GM04503 (cell line): ENCODE data around the gene FMNL2.
"Not testable (repeated sequence)": the region's sequence is repeated elsewhere in the genome, so short reads cannot be mapped to it uniquely, and the experiment has no call there.

Source experiments
- DNase-seq: peaks from one replicate; pipeline ENCODE4 v3.0.0-alpha.2; 2012; ENCODE audit warnings: low read depth

Gene FMNL2

DNA sequence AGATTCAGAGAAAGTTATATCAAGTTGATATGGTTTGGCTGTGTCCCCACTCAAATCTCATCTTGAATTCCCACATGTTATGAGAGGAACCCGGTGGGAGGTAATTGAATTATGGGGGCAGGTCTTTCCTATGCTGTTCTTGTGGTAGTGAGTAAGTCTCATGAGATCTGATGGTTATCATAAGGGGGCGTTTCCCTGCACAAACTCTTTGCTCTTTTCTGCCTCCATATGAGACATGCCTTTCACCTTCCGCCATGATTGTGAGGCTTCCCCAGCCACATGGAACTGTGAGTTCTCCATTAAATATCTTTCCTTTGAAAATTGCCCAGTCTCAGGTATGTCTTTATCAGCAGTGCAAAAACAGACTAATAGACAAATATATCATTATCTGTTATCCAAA, 187.5 kb downstream of the FMNL2 start:
- DNase-seq: not testable (repeated sequence)

DNA sequence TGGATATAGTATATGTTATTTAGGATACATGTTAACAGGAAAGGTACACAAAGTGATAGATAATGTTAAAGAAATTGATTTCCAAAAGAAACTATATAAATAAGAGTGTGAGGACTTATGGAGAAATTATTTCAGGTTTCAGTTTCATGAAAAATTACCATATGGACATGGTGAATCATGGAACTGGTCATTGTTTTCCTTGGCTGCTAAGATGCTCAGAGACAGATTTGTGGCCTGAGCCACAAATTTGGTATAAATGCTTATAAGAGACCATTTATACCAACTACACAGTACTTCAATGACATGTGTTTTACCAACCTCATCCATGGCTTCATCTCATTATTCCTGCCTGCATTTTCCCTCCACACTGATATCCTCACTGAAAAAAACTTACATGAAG, 188.1 kb downstream of the FMNL2 start:
- DNase-seq: no peak

DNA sequence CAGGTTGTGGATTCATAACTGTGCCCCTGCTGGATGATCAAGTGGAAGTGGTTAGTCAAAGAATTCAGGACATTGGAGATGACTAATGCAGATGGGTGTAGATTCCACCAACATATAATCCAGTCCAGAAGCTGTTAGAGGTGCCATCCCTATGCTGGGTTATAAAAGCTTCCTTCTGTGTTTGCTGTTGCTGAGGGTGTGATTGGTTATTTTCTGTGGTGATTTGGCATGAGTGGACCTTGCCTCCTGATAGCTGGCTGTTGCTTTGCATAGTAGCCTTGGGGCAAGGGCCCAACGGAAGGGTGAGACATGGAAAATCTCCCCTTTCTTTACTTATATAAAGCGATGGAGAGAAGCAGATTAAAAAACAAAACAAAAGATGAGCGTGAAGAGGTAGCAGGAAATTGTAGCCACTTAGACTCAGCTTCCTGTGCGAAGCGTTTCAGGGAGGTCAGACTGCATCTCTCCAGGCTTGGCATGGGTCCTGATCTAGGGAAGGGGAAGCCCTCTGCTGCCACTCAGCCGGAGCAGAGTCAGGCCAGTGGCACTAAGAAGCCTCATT, 190.4 kb downstream of the FMNL2 start:
- no peak for DNase-seq

DNA sequence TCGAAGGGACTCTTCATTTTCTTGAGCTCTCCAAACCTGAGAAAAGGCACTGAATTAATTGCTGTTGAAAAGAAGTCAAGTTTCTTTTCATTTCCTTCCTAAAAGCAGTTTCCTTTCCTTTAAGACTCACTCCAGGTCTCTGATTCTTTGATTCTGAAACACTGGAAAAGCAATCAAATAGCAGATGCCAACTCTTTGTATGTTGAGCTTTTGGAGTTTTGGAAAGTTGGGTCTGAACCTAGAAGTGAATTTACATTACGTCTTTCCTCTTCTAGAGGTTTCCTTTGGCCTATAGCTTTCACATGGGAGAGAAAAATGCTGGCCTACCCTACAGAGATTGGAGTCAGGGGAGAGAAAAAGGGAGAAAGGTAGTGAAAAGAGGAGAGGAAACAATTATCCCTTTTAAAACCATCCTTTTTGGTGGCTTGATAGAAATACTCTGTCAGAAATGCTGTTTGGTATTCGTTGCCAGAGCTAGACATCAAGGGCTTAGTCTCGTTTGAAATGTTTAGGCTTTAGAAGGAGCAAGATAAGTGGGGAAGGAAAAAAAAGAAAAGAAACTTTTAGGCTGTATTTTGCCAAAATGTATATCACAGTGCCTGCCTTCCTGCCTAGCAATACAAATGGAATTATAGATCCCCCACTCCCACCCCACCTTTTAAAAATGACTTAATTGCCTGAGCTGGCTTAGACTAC, 194.6 kb downstream of the FMNL2 start:
- DNase-seq: no peak

DNA sequence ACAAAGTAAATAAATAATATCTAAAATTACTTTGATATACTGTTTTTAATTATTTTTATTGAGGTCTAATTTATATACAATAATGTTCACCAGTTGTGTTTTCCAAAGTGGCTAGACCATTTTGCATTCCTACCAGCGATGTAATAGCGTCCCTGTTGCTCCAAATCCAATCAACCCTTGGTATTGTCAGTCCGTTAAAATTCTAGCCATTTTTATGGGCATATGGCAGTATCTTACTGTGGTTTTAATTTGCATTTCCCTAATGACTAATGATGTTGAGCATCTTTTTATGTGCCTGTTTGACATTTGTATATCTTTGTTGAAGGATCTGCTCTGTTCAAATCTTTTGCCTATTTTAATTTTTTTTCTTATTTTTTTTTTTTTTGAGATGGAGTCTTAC, 197.3 kb downstream of the FMNL2 start:
- DNase-seq: no peak

DNA sequence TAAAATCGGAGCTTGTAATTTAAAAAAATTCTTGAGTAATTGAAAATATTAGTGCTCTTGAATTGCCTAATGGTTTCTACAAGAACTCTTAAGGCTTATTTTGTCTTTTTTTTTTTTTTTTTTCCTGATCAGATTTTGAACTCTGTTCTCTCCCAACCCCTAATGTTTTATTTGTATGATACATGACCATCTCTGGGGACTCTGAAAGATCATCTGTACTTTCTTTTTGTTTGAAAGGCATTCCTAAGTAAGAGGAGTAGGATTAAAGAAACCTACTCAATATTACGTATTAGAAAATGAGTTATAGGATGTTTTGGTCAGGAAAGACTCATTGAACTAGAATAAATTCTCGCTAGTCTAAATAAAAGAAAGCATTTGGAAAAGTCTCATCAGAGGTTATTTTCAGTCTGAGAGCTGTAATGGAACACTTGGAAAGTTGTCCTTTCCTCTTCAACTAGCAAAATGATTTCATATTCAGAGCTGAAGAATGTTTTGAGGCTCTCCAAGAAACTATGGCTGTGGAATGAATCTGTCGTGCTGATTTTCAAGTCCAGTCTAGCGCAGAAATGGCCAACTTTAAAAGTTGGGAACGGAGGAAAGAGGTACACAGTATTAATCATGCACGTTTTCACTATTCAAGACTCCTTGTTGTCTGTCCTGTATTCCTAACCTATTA, 199.6 kb downstream of the FMNL2 start:
- no peak for DNase-seq

DNA sequence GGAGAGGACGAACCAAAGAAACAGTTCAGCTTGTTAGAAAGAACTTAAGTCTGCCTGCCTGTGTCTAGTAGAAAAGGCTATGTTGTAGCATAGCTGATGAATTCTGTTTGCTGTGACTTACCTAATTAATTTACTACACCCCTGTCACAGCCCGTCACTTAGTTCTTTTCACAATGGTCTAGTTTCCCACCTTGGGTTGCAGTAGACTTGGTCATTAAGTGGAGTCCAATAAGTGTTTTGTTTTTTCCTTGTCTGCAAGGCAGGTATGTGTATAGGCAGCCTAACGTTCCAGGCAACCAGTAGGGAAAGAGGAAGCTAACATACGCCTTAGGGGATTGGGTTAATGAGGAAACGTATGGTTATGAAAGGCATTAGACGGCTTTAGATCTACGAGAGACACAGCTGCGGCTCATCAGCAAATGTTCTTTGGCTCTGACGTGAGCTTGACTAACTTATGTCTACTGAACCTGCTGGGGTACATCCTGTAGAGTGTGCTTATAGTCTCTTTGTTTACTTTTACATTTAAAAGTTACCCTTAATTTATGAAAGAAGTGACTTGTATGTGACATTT, 202.2 kb downstream of the FMNL2 start:
- no peak for DNase-seq

DNA sequence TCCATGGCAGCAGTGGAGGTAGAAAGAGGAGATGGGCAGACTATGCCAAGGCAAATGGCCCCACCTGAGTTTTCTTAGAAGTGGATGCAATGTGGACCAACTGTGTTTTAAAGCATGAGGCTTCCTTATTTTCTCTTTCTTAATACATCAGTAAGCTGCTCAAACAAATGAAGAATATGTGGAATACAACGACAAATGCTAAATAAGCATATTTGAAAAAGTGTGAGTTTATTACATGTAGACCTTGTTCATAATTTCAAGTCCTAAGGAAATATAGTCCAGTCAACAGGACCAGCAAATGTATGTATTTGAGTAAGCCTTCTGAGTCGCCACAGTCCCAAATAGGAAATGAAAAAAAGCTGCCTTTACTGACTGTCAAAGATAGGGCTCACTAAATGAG, 204.4 kb downstream of the FMNL2 start:
- no peak for DNase-seq

DNA sequence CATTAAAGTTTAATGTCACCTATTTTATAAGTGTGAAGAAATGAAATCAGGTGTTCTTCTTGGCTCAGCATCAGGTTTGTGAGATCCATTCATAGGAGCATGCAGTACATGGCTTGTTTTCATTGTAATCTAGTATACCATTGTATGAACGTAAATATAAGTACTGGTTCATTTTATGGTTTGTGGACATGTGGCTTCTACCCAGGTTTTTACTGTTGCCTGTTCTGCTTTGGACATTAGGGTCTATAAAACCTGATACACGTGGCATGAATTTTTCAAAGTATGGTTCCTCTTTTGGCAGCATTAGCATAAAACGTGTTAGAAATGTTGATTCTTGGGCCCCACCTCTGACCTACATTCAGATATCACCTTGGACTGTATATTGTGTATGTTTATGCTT, 206.7 kb downstream of the FMNL2 start:
- no peak for DNase-seq

DNA sequence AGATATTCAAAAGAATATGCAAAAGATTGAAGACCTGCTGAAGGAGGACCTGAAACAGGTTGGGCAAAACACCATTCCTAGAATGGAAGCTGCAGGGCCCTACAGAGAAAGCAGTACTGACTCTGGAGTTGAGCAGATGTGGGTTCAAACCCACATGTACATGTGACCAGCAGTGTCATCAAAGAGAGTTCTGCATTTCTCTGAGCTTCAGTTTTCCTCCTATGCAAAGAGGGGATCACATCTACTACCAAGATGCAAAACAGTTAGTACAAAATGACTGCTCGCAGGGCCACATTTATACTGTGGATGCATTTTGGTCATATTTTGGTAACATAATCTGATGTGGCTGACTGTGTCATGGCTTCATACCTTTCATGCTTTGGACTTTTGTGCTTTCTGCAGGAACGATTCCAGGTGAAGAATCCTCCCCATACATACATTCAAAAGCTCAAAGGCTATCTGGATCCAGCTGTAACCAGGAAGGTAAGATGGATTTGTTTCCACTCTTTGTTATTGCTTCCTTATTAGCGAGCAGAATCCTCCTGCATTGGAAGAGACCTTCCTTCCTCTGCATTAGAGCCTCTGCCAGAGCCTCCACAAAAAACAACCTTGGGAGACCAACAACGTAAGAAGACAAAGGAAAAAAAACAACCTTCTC, 207.5 kb downstream of the FMNL2 start:
- DNase-seq: no peak

DNA sequence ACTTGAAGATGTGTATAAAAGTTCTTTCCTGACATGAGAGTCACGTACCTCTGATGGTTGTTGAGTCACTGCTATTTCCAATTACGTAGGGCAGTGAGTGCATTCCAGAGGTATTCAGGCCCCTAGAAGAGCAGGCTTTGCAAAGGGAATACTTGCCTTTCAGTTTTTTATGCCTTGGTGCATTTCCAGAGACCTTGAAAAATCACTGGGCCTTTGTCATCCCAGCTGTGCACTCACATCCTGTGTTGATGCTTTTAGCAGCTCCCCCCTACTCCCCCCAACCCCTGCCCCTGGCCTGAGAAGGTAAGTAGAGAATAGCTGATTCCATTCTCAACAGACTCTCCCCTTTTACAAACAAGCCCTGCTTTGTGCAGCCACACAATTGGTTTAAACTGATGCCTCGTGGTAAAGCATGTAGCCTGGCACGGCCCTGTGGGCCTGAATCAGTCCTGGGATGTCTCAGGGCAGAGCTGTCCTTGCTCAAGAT, 208.1 kb downstream of the FMNL2 start:
- peak; percentile 87 for DNase-seq

DNA sequence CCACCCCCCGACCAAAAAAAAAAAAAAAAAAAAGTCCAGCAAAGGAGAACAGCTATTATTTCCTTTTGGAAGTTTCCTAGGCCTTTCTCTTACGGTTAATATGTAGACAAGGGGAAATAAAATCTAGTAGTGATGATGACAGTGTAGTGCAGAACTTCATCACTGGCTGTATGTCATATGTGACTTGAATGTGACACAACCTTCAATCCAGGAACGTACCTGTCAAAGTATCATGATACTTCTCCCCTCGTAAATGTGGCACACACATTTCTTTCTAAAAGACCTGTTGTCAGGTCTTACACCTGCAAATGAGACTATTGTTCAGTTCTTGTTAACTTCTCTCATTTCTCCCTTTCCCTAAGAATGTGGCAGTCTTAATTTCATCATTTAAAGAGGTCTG, 208.7 kb downstream of the FMNL2 start:
- DNase-seq: no peak

DNA sequence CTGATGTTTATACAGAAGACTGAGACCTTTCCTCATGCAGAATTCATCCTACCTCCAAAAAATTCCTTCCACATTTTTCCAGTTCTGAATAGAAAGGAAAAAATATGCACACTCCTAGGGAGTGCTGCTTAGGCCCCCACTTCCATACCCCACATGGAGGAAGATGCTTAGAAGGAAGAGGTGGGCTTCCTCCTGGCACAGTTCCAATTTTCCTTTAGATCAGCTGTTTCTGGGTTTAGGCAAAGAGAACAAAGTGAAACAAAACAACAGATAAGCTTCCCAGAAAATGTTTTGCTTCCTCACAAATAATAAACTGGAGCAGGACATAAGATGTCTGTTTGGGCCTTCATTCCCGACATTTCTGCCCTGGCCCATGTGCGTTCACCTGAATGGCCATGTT, 209.7 kb downstream of the FMNL2 start:
- DNase-seq: no peak

DNA sequence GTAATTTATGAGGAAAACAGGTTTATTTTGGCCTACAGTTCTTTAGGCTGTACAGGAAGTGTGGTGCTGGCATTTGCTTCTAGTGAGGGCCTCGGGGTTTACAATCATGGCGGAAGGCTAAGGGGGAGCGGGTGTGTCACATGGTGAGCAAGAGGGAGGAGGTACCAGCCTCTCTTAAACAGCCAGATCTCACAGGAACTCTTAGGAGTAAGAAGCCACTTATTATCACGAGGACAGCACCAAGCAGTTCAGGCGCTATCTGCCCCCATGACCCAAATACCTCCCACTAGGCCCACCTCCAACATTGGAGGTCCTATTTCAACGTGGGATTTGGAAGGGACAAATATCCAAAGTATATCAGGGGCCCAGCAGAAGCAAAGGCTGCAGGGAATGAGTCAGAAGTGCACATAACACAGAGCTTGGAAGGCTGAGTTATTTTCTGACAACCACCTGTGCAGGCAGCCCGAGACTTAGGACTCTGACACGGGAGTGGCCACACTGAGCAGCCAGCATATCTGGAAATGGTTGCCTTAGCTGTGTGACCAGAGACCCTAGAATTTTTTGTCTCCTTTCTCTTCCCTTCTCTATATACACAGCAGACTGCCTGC, 211.4 kb downstream of the FMNL2 start:
- DNase-seq: no peak

DNA sequence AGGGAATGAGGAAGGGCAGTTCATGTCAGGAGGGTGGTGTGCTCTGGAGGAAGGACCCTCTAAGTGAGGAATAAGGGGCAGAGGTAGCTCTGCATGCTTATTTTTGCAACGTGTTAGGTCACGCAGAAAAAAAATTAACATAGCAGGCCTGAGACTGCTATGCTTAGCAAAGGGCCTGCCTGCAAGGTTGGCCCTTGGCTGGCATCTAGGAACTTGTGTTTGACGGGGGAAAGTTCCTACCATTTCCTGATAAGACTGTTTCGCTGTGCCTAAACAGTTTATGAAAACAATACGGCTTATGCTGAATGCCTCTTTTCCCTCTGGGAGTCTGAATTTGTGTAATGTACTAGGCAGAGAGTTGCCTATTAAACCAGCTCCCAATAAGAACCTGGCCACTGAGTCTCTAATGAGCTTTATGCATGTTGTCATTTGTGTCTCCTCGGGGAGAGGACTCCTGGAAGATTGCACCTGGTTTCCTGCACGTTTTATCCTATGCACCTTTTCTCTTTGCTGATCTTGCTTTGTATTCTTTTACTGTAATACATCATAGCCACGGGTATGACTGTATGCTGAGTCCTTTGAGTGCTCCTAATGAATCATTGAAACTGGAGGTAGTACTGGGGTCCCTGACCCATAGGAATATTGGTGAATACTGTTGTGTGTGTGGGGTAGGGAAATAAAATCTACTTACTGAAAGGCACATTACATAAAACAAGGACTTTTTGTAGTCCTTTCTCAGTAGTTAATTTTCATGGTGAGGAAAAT, 213.3 kb downstream of the FMNL2 start:
- no peak for DNase-seq

DNA sequence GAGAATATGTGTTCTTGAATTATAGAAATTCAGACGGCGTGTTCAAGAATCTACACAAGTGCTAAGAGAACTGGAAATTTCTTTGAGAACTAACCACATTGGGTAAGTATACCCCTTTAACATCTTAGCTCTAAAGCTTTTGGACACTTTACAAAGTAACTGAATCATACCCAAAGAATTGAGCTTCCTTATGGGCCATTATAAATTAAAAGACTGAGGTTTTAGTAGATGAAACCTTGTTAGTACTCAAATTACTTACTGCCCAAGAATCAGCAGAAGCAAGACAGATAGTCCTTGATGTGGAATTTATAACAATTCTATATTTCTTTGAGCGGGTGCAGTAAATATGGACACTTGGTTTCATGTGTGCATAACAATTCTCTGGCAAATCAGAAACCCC, 214.0 kb downstream of the FMNL2 start:
- DNase-seq: no peak

DNA sequence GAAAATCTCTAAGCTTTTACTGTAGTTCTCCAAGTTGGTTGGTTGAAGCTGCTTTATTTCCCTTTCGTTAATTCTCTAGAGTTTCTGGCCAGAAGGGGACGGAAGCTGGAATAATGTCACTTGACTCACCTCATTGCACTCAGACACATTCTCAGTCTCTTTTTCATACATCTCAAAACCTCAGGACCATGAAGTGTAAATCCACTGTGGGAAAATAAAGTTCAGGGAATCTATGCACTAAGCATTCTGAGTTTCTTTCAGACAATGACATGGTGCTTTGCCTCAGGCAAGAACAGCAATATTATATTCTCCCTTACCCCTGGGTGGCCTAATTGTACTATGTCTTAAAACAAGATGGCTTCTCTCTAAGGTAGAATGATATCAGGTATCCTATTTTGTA, 214.4 kb downstream of the FMNL2 start:
- DNase-seq: no peak

DNA sequence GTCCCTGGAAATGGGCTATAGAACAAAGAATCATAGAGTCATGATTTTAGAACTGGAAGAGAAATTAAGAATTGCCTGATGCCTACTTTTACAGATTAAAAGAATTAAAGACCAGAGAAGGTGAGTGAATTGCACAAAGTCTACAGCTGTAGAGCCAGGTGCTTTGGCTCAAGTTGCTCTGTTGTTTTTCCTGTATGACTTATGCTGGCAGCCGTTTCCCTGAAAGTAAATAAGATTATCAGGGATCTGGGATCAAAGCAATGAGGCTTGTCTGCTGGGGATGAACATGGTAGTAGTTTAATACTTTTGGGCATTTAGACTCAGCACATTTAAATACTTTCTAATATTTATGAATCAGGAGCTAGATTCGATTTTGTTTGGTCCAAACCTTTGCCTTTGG, 215.4 kb downstream of the FMNL2 start:
- DNase-seq: no peak

DNA sequence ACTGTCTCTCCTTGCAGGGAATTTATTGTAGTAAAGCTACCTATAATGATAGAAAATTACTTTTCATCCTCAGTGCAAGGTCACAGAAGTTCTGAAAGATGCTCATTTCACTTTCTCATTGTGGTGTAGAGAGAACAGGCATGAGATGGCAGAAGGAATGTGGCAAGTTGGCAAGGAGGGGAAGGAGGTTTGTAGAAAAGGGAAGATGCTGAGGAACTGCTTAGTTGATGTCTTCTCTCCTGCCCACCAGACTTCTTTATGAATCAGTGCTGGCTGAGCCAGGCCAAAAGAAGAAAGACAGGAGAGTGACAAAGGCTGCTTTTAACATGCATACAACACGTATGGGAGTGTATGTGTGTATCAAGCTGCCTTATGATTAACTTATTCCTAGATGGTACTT, 217.9 kb downstream of the FMNL2 start:
- DNase-seq: no peak

DNA sequence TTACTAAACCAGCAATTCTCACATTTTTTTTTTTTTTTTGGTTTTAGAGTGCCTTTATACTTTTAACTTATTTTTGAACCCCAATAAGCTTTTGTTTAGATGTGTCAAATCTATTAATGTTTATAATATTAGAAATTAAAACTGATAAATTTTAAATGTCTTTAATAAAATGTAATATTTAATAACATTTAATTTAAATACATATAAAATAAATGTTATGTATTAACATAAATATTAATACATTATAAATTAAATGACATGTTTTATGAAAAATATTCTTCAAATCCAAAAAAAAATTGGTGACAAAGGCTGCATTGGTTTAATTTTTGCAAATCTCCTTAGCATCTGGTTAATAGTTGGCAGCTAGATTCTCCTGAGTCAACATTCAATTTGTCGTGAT, 218.5 kb downstream of the FMNL2 start:
- DNase-seq: no peak

DNA sequence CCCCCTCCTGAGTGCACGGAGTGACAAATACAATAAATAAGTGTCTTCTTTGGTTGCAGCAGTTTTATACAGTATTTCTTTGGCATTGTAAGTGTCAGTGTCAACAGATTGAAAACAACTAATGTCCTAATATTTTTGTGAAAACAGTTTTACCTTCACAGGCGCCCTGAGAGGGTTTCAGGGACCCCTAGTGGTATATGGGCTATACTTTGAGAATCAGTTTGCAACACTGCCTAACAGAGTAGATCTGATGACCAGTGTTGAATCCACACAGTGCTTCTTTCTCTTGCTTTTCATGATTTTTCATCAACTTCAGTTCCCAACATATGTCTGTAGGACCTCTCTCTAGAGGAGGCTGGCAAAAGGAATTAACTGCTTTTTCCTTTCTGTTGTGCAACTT, 220.1 kb downstream of the FMNL2 start:
- no peak for DNase-seq

DNA sequence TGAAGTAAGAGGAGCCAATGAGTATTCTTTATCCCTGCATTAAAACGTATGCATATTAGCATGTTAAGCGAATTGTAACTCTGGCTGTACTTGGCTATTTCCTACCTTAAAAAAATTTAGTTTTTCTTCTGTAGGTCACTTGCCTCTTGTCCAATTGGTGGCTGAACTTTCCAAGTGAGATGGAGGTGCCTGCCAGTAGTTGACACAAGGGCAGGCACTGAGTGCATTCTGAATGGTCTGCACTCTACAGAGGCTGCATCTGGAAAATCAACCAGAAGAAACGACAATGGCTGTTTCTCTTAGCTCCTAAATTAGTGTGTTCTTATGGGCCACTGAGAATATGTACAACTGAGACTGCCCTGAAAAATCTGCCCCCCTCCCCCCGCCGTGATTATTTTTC, 221.5 kb downstream of the FMNL2 start:
- no peak for DNase-seq
